Measurements from ENCODE around the gene CPNE4.
"Not testable (repeated sequence)": the region's sequence is repeated elsewhere in the genome, so short reads cannot be mapped to it uniquely, and the experiment has no call there.

CPNE4 gene

DNA sequence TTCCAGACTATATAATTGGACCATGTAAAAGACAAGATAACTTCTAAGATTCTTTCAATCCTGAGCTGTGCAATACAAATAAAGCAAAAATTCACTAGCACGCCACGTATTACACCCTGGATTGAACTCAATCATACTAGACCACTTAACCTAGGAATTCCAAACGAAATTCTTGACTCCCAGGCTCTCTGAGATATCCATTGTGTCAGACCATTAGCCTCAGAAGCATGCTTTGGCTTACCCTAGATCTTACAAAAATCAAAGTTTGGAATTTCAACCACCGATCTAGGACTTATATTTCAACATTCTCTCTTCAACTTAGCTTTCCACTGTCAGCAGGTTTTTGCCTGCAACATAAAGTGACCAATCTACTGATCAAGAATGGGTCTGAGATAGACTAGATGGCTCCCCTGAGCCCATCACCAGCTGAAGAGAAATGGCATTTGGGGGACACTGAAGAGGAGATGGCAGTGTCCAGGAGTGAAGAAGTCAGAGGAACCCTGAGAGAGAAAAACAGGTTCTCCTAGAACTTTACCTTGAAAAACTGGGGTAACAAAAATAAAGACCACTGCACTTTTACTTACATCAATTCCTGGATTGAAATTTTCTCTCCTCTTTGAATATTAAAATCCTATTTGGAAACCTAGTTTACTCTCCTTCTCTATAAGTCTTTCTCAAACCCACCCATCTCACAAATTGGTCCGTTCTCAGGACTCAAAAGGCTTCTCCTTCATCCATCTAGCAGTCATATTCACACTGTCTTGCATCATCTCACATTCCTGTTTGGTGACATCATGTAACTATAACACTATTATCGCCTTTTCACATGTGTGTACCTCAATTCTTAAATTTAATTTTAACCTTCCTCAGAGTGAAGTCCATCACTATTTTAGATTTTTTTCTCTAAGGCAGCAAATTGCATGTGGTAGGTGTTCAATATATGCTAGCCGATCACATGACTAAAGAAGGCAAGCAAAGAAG is 18.5 kb downstream of the CPNE4 start:
- no peak for DNase-seq

DNA sequence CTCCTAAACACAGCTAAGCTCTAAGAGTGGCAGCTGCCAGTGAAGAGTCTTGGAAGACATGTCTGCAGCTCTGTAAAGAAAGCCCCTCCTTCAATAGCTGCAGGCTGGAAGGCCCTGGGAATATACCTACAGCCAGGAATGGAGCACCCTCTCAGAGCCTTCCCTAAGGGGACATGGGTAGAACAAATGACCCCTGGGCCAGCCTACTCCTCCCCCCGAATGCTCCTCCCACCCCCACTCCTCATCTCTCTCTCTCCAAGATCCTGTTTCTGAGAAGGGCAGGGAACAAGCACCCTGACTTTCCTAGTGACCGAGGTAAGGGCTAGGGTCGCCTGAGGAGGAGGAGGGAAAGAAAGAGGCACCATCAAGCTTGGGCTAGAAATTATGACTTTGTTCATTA is 20.7 kb downstream of the CPNE4 start:
- no peak for DNase-seq

DNA sequence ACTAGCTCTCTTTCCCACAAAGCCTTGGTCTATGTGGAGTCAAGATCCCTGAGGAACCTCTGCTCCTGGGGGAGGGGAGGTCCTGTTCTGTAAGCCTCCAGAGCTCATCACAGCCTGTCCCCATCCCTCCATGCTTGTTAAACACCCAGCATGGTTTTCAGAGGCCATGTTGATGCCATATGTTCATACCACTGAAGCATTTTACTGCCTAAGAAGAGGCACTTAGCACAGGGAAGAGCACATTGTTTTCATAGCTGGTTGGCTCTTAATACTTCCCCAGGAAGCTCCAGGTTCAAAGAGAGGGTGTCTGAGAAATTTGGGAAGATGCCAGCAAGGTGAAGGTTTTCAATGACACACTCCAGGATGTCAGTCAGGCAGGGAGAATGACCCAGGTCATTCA is 25.6 kb downstream of the CPNE4 start:
- DNase-seq, result no peak

DNA sequence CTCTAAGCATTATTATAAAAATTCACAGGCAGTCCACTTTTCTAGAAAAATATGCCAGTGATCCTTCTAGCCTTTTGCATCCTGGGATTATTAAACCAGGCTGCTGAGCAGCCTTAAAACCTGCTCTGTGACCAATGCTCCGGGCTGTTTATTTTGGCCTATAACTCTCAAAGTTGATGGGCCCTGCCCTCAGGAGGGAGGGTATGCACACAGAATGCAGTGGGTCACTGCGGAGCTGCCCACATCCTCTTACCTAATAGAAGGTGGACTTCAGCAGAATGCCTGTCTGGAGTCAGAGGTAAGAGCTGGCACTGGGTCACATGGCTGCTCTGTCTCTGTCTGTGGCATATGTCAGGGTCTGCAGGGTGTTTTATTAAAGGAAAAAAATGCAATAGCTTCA is 26.0 kb downstream of the CPNE4 start:
- DNase-seq, result no peak

DNA sequence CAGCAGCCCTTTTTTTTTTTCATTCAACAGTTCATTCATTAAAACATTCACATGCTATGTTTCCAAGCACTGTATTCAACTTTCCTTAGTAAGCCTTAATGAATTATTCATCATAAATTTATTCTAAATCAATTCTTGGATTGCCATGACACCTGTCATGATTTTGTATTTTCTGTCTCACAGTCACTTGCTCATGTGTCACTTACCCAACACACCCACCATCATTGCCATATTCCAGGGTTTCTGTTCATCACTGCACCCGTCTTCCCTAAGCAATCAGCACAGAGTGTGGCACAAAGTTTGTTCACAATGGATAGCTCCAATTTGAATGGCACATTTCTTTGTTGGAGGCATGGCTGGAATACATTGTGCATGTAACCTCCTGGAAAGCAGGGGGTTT is 27.2 kb downstream of the CPNE4 start:
- DNase-seq, result no peak

DNA sequence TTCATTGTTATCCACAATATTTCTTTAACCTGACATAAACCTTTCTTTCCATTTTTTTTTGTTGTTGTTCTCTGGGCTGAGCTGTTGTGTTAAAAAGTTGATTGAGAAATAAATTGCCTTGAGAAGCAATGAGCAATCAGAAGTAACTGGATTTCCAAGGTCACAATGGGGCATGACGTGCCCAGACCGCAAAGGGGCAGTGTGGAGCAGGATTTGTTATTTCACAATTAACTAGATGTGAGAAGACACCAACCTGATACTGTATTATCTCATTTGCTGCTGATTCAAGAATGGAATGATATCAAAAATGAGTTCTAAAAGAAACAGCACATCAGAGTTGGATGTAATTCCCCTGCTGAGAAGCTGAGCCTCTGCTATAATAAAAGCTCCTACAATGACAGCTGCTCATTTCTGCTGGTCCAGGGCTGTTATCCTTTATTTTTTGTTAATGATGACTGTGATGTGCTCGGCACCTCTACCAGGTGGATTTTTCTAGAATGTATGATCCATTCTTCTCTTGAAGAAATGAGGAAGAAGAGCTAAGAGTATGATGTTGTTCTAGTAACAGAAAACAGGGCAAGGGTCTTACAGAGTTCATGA is 28.1 kb downstream of the CPNE4 start:
- DNase-seq, result no peak

DNA sequence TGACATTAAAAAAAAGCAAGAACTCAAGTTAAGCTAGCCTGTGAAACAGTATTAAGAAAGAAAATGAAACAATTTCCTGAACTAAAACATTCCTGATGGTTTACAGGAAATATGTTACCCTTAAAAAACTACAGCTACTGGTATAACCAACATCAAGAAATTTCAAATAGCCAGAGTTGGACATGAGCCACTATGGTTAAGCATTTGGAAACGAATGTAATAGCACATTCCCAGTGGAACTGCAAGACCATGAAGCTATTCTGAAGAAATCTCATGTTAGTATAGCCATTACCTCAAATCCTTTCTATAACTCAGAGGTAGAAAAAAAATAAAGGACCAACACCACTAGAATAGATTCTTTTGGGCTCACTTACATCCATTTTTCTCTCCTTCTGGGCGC is 30.2 kb downstream of the CPNE4 start:
- no peak for DNase-seq

DNA sequence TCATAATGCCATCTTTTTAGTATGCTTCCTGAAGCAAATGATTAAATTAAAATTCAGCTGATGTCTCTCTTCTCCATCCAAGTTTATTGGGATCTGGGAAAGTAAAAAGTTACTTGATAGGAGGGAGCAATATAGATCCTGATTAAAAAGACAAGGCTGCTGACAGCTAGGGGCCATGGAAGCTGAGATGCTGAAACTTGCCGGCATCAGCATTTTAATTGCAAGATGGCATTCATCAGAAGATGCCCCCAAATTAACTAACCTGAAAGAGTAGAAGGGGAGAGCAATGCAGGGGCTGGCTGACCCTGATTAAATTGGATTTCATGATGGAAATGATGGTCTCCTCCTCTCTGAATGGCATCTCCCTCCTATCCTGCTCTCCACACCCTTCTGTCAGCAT is 31.1 kb downstream of the CPNE4 start:
- DNase-seq, result no peak

DNA sequence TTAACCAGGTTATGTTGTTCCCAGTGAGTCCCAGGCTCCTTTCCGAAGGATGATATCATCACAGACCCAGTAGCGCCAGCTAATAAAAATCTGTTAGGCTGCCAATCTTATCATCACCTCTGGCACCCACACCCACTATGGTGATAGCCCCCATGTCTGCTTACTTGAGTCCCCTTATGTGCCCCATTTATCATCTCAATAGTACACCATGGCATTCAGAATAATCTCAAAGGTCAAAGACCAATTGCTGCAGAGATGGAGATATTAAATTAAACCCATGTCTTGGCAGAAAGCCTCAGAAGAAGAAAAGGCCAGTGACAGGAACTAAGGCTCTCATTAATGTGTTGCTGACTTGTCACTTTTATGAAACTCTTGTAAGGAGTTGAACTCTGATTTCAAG is 32.8 kb downstream of the CPNE4 start:
- no peak for DNase-seq

DNA sequence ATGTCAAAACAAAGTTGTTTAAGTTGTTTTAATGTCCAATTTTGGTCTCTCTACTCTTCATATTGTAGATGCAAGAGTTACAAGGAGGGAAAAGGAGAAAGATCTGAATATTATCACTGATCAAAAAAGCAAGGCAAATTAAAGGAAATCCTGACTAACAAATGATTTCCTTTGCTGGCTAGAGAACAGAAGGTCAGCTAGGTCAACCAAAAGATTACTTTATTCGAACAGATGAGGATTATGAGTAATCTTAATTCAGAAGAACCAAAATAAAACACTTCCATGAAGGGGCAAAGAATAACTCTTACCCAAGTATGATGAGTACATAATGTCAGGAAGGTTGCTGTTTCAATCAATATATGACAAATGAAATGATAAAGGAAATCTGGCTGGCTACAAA is 33.8 kb downstream of the CPNE4 start:
- no peak for DNase-seq

DNA sequence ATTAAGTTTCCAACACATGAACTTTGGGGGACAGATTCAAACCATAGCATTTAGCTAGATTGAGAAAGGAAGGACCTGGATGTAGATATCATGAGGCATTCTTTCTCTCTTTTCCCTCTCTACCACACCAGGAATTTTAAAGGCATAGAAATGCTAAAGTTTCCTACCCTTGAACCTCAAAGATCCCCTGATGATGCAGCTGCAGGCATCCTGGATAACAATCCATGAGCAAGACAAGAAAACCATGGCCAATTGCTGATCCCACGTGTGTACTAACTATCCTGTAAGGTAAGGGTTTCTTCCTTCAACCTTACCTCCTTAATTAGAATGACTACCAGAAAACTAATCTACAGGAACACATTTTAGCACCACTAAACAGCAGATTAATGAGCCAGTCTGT is 36.8 kb downstream of the CPNE4 start:
- DNase-seq, result no peak

DNA sequence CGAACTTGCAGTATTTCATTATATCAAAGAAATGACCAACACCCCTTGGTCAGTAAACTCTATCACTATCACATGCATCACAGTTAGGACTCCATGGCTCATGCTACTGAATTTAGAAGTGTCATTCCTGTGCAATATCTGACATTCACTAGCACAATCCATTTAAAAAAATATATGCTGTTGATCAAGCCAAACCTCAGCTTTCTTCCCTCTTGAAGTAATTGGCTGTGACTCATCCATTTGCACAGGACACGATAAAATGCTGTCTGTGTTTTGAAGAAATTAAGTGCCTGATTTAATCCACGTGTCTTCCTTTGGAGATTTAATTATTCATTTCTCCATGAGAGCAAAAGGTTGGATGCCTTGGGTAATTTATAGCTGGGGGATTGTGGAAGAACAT is 38.9 kb downstream of the CPNE4 start:
- no peak for DNase-seq

DNA sequence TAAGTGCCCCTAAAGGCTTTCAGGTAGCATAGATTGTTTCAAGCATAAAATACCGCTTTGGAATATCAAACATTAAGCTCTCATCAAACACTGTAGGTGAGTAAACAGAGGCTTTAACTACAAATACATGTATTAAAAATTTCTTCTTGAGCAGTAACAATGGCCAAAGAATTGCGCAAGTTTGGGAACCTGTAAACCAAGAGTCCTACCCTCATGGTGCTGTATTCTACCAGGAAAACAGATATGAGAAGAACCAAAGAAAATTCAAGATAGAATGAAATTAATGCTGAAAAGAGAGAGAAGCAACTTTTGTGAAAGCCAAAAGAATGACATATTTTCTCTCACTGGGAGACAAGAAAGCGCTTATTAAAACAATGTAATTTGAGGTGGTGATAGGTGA is 45.5 kb downstream of the CPNE4 start:
- no peak for DNase-seq

DNA sequence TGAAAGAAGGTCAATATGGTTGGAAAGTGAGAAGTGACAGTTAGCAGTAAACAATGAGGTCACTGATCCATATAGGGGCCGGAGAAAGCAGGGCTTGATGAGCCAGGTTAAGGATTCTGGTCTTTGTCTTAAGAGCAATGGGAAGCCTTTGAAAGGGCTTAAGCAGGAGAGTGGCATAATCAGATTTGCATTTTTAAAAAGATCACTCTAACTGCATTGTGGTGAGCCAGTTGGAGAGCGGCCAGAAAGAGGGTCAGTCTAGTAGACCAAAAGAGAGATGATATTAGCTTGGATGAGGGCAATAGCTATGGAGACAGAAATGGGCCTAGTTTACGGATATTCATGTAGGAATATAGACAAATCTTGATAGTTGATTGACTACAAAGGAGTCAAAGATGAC is 46.6 kb downstream of the CPNE4 start:
- no peak for DNase-seq

DNA sequence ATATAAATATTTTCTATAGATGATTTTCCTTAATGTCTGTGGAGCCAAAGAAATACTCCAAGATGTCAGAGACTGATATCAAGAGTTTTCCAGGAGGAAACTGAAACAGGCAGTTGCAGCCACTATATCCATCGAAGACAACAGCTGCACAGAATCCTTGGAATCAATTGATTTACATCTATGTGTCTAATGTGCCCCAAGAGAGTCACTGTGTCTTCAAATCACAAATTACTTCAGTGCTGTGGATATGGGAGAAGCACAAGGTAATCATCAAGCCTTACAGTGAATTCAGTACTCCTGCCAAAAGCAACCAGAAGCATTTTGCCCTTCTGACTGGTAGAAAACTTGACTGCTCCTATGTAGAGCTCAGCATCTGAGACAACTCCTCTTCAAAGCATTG is 51.1 kb downstream of the CPNE4 start:
- no peak for DNase-seq

DNA sequence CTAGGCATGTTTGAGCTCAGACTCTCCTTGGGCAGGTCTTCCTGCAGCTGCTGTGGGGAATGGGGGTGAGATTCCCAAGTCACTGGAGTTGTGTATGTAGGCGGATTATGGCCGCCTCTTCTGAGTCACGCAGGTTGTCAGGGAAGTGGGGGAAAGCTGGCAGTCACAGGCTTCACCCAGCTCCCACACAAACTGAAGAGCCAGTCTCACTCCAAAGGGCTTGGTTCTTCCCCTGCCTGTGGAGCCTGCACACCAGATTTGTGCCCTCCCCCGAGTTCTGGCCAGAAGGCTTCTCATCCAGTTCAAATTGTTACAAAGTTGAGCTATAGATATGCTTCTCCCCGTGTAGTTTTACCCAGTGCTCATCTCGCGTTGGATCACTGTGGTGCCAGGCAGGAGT is 53.5 kb downstream of the CPNE4 start:
- DNase-seq, result no peak

DNA sequence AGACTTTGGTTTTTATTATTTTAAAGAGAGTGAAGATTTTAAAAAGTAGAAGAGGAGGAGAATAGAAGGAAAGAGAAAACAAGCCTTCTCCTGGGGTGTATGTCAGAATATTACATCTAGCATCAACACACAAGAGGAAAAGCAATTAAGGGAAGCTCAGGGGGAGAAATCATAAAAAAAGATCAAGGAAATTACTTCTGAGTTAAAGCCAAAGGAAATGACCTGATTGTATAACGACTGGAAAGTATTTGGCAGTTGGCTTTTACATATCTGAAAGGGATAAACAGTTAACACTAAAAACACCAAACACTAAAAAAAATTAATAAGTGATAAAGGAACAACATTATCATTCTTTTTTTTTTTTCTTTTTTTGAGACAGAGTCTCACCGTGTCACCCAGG is 58.4 kb downstream of the CPNE4 start:
- no peak for DNase-seq

DNA sequence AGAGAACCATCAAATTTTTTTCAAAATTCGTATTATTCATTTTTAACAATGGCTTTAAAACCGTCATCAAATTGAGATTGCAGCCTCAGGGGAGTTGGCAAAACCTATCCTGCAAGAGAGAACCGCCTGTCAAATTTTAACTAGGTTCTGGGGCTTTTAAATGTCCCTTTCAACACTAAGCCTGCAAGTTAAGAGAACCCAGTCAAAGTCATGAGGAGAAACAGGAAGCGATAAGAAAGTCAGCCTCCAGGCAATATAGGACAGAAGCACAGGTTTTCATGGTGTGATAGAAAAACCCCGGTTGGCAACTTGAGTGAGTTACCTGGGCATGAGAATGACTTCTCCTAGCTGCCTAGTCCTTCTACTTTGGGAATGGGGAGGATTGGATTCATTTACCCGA is 59.8 kb downstream of the CPNE4 start:
- DNase-seq, result no peak

DNA sequence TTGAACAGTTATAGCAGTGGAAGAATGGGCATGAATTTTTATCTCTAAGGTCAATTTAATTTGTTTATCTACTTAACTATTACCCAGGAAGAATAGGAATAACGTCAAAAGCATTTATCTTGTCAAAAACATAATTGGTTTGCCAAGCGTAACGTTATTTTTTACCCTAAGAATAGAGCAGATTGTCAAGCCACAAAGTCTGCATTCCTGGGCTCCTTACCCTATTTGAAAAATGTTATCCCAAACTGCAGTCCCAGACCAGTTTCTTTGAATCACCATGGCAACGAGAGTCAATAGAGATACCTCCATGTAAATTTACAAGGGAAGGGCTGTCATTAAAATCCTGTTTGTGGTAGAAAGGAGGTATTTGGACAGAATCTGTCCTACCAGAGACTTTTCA is 61.1 kb downstream of the CPNE4 start:
- no peak for DNase-seq

DNA sequence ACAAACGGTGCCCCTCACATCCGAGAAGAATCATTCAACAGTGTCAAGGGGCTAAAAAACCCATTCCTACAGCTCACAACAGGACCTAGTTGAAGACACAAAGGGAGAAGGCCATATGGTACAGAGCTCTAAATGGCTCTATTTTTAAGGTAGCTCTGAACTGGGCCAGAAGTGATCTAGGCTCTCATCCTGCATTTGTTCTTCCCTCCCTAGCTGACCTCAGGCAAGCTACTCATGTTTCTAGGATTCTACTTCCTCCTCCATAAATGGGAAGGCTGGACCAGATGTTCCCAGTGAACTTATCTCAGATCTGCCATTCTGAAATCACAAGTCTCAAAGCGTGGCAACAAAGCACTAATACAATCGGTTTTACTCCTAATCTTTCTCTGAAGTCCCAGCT is 62.3 kb downstream of the CPNE4 start:
- no peak for DNase-seq

DNA sequence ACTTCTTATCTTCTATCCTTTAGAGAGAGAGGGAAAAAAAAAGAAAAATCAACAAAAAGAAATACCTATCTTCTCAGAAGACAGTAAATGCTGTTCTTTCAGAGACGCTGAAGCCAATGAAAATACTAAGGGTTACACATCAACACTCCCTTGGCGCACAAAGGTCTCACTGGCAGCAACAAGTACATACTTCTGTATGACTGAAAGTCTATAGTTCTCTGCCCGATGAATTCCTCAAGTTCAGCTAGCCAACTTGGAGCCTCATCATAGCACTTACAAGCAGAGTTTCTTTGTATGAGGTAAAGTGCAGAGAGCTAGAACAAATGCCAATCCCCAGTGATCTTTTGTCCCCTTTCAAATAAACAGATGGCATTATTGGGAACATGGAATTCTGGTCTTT is 62.7 kb downstream of the CPNE4 start:
- DNase-seq, result no peak

DNA sequence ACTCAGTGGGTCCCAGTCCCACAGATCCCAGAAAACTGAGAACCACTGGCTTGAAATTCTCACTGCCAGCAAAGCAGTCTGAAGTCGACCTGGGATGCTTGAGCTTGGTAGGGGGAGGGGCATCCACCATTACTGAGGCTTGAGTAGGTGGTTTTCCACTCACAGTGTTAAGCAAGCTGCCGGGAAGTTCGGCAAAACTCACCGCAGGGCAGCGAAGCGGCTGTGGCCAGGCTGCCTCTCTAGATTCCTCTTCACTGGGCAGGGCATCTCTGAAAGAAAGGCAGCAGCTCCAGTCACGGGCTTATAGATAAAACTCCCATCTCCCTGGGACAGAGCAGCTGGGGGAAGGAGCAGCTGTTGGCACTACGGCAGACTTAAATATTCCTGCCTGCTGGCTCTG is 71.4 kb downstream of the CPNE4 start:
- DNase-seq, result not testable (repeated sequence)

DNA sequence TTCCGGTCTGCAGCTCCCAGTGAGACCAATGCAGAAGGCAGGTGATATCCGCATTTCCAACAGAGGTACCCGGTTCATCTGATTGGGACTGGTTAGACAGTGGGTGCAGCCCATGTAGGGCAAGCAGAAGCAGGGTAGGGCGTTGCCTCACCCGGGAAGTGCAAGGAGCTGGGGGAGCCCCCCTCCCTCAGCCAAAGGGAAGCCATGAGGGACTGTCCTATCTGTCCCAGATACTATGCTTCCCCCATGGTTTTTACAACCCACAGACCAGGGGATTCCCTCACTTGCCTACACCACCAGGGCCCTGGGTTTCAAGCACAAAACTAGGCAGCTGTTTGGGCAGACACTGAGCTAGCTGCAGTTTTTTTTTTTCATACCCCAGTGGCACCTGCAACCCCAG is 71.8 kb downstream of the CPNE4 start:
- no peak for DNase-seq

DNA sequence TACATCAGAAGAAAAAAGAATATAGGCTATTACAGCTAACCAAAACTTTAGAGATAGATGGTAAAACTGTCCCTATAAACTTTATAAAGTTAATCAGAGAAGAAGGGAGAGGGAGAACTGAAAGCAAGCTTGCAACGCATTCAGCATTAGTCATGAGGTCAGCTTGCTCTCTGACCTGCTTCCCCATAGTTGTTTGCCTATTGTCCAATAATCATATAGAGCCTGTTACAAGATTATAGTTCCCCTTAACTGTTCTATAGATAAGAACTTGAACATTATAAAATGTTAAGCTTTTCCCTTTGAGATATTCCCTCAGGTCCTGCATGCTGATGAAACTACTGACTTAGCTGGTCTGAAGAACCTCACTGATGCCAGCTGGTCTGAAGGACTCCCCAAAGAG is 74.5 kb downstream of the CPNE4 start:
- no peak for DNase-seq

DNA sequence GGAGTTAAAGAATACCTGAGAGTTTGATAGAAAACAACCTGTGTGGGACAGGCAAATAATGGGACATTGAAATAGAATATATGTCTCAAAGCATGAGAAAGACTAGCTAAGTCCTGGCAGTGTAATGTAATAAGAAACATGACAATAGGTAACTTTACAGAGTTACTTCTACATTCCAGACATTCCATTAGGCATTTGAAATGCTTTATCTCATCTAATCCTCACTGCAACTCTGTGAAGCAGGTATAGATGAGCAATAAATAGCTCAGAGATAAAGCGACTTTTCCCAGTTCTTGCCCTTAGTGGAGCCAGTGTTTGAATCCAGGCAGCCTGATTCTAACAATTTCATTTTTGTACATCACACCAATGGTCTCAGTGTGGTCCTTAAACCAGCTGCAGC is 76.8 kb downstream of the CPNE4 start:
- DNase-seq, result no peak

All from effector CD8-positive, alpha-beta T cell (primary cell).